Pancreas (tissue), 10 donors: ENCODE measurements around the gene STK33. TPM values are rescaled to one million over a fixed set of nuclear protein-coding genes. Genes with fewer than 3 reads are reported as not detected.

Experiments
- ATAC-seq, 4 donors: fragments of 200-7000 bp; cut with Tn5 transposase; one replicate each; pipeline versions ENCODE4 v1.8.0 to v1.9.1; 2020; ENCODE audit warnings: mild to moderate bottlenecking in 4 of 4, moderate library complexity in 4 of 4
- DNase-seq, 6 donors: peaks; one replicate each; pipeline ENCODE4 v3.0.0-alpha.2; 2020
- FAIRE-seq: peaks from 2 replicates; lab custom pipeline; 2012; peaks lifted over from hg19 to GRCh38; lab: Jason Lieb, UNC
- H3K27ac ChIP-seq, 4 donors: fragments of 200-600 bp; sonication (generic); 1 replicate in 3 of 4; 2 replicates in 1 of 4; pipeline versions ENCODE4 v1.5.0 to v1.8.0; 2020
- H3K27me3 ChIP-seq, 4 donors: fragments of 200-600 bp; one replicate each; pipeline ENCODE4 v1.8.0; 2021
- H3K36me3 ChIP-seq, 3 donors: fragments of 200-600 bp; sonication (generic) in 1 of 3; one replicate each; pipeline versions ENCODE4 v1.5.0 to v1.8.0; 2020 to 2021
- H3K4me1 ChIP-seq, 3 donors: fragments of 200-600 bp; one replicate each; pipeline ENCODE4 v1.8.0; 2021
- H3K4me3 ChIP-seq, 4 donors: fragments of 200-600 bp; sonication (generic) in 2 of 4; one replicate each; pipeline versions ENCODE4 v1.5.0 to v1.8.0; 2020 to 2021
- H3K9me3 ChIP-seq, 4 donors: fragments of 200-600 bp; one replicate each; pipeline ENCODE4 v1.8.0; 2021
- CTCF ChIP-seq, 4 donors: fragments of 200-600 bp; sonication (generic) in 3 of 4; IDR thresholded peaks; one replicate each; pipeline versions ENCODE4 v1.5.0 to v1.8.0; 2021; ENCODE audit warnings: antibody characterized with exemption in 4 of 4
- WGBS, 2 donors: extraction: QIAGEN DNeasy Blood & Tissue Kit; methylation state at CpG; one replicate each; pipeline ENCODE4 v1.1.7; 2013; 5-methylcytosine and 5-hydroxymethylcytosine counted together
- intact Hi-C, 3 donors: fragments of 100-400 bp; cut with DNase I; formaldehyde crosslinking; loops; one replicate each; pipeline versions ENCODE4 v1.11.1 to v1.14.2; 2022
- polyA plus RNA-seq, 2 donors: library from polyadenylated mRNA; stranded (reverse); fragments of 200-250 nt; gene quantifications; one replicate each; pipeline ENCODE4 v1.2.3, GENCODE V29; 2013
- total RNA-seq, 6 donors: library from RNA; stranded (reverse); fragmentation: NEBNext Ultra II Directional in 4 of 6; extraction: Animal tissue kit (Norgen Biotek cat#: 25700) in 4 of 6; gene quantifications; one replicate each; pipeline versions ENCODE4 v1.2.1 to v1.2.4, GENCODE V29; 2021 to 2023
- donor health status: healthy with polysubstance abuse.
- donor health status: DM: no; HTN: no; CAD: no; lungs with moderate emphysema.
- donor health status: DM: no; HTN: no; CAD: no.
- donor health status: control.
- donor health status: control.
- donor health status: Bipolar disorder and iron deficiency.
- donor health status: DM: yes; HTN: yes; CAD: no.
- donor health status: DM: no; HTN: no; CAD: no.
- donor health status: DM: no; HTN: no; CAD: no.
- donor health status: DM: yes; HTN: yes; CAD: no.

Gene STK33
- total and polyA plus RNA-seq, 8 donors: 6.0 to 23.9 (median 7.2) TPM

DNA sequence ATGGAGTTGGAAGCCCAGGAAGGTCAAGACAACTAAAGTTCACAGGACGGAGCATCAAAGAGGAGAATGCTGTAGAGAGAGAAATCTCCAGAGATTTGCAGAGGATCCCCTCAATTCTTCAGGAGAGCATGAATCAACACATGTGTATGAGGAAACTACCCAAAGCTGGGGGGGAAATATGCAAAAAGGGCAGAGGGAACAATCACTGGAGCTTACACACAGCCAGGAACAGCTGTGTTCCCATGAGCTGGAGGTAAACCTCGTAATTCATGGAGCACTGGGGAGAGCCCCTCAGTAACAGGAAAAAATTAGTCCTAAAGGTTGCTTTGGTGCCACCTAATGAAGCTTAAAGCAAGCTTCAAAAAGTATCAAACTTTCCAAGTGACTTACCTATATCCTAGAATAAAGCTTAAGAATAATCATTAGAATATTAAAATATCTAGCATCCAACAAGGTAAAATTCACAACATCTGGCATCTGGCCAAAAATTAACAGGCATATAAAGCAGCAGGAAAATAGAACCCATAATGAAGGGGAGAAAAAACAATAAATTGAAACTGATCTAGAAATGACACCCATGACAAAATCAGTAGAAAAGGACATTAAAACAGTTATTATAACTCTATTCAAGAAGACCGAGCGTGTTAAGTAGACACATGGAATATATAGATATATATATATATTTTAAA, 134.2 kb downstream of the STK33 start:
- Histone ChIP-seq H3K9me3 (no peaks in the 10 kb centered on the region), H3K27ac (no peak overlapping the region), H3K4me3 (no peak overlapping the region), H3K27me3 (no peaks in the 10 kb centered on the region), H3K4me1 (no peaks in the 10 kb centered on the region), H3K36me3 (no peaks in the 10 kb centered on the region)
- TF ChIP-seq CTCF (IDR thresholded peaks at IDR 0.05): no peak
- FAIRE-seq (no peak), ATAC-seq (no peak), DNase-seq (no peak)
- intact Hi-C loops: no loop called here
- 88 to 95% methylated on average over 4 of the region's 4 CpGs for WGBS, 2 donors

- no peaks in the 10 kb centered on the region for H3K9me3 ChIP-seq
- FAIRE-seq: no peak
- WGBS, 2 donors: 65 to 75% methylated on average over 4 of the region's 4 CpGs
- no peak for ATAC-seq
- no peaks in the 10 kb centered on the region for H3K36me3 ChIP-seq
- intact Hi-C loops: no loop called here
- H3K27me3 ChIP-seq: no peaks in the 10 kb centered on the region
- TF ChIP-seq CTCF (IDR thresholded peaks at IDR 0.05): no peak
- no peaks in the 10 kb centered on the region for H3K4me1 ChIP-seq
- DNase-seq: no peak
- no peak overlapping the region for H3K4me3 ChIP-seq
- no peak overlapping the region for H3K27ac ChIP-seq
Observed at GRCh38 chr11:8442301-8442700, 151.7 kb downstream of the STK33 start.

DNA sequence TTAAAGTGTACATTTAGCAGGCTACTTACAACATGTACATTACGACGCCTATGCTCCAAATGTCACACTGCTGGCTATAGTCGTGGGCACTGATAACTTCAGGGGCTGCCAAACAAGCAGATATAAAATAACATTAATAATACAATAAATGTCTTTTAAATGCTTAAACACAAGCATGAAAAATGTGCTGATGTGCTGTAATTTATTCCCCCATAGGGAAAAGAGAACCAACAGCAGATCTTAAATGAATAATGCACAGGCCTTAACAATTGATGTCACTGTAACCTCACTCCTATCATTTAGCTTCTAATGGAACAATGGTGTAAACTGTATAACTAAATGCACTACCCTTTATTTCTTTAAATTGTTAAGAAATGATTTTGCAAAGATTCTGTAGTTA, 153.4 kb downstream of the STK33 start:
- H3K36me3 ChIP-seq: no peaks in the 10 kb centered on the region
- no peak for TF ChIP-seq CTCF (IDR thresholded peaks at IDR 0.05)
- FAIRE-seq: no peak

DNA sequence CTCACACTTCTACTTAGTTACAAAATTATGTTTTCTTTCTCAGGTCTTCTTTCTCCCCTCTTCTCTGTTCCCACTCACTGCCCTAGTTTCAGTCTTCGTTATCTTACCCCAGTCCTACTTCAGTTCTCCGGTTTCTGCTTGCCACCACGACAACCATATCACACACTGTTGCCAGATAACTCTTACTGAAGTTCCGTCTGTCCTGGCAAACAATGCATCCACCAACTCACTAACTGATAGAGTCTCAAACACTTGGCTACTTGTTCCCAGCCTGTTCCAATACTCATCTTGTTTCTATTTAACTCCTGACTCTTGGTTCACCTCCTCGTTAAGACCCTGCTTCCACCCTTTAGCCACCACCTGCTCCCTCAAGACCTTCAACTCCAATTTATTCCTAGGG, 164.5 kb downstream of the STK33 start:
- FAIRE-seq (no peak), DNase-seq (no peak), ATAC-seq (no peak)
- 53 to 63% methylated on average over 5 of the region's 5 CpGs for WGBS, 2 donors
- Histone ChIP-seq H3K27me3 (no peaks in the 10 kb centered on the region), H3K4me3 (no peak overlapping the region), H3K27ac (no peak overlapping the region), H3K9me3 (no peaks in the 10 kb centered on the region), H3K4me1 (no peaks in the 10 kb centered on the region), H3K36me3 (no peaks in the 10 kb centered on the region)
- TF ChIP-seq CTCF (IDR thresholded peaks at IDR 0.05): no peak
- intact Hi-C loops: no loop called here

More for the DNA sequence above, 153.4 kb downstream of the STK33 start:
- Histone ChIP-seq H3K4me1 (no peaks in the 10 kb centered on the region), H3K27me3 (no peaks in the 10 kb centered on the region), H3K4me3 (no peak overlapping the region), H3K9me3 (no peaks in the 10 kb centered on the region), H3K27ac (no peak overlapping the region)
- DNase-seq: no peak
- ATAC-seq: no peak
- WGBS, 2 donors: 92% methylated on average over 3 of the region's 3 CpGs
- intact Hi-C loops: no loop called here

GRCh38 chr11:8426076-8426475, 168.0 kb downstream of the STK33 start:
- no peak for FAIRE-seq
- Histone ChIP-seq H3K4me3 (no peak overlapping the region), H3K27me3 (no peaks in the 10 kb centered on the region), H3K27ac (no peak overlapping the region), H3K36me3 (no peaks in the 10 kb centered on the region), H3K9me3 (no peaks in the 10 kb centered on the region), H3K4me1 (no peaks in the 10 kb centered on the region)
- DNase-seq: no peak
- WGBS, 2 donors: 97 to 98% methylated on average over 8 of the region's 8 CpGs
- no peak for TF ChIP-seq CTCF (IDR thresholded peaks at IDR 0.05)
- no peak for ATAC-seq
- intact Hi-C loops: no loop called here
